Endothelial cell of hepatic sinusoid (primary cell): ENCODE data around the gene KCNA5.

Experiments
- in situ Hi-C: cut with HindIII; loops from 2 replicates; pipeline ENCODE4 v1.10.0; 2017; ENCODE audit warnings: low sequenced_read_pairs

KCNA5 gene

DNA sequence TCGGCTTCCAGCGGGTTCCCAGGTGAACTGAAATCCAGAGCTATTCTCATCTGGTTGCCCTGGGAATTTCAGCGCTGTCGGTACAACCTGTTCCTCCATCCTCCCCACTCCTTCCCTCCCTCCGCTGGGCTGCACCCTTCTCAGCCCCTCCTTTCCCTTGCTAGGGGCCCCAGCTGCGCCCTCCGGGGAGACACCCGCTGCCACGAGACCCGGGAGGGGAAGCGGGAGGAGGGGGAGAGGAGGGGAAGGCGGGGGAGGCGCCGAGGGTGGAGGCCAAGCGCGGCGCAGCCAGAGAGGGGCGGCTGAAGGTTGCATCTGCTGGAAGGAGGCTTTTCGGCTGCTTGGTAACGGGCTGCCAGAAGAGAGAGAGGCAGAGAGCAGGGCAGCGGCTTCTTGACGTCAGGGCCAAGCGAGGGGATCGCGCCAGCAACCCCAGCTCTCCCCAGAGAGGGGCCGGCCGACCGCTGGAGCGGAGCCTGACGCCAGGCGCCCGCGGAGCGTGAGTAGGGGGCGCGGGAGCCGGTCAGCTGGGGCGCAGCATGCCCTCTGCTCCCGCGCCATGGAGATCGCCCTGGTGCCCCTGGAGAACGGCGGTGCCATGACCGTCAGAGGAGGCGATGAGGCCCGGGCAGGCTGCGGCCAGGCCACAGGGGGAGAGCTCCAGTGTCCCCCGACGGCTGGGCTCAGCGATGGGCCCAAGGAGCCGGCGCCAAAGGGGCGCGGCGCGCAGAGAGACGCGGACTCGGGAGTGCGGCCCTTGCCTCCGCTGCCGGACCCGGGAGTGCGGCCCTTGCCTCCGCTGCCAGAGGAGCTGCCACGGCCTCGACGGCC is at the start of gene KCNA5:
Gene KCNA5, plus strand, starts transcription at position 291 of the 831 bp plus-strand sequence. Its CDS starts 269 bp downstream, at position 560.
- in situ Hi-C loops, result no loop called here

DNA sequence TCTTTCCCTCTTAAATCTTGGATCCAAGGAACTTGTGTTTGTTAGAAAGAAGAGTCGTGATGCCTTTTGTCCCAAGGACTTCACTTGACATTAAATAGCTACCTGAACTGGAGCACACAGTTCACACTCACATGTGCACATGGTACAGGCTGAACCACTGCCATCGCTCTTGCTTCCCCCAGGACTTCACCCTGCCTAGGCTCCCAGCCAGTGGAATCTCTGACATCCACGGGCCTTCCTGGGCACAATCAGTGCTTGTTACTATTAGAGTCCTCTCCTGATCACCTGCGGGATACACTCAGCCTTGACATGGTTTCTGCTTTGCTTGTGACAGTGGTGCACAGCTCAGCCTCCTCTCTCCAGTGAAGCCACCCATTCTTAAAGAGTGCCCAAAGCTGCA is 49.1 kb upstream of the KCNA5 start:
- in situ Hi-C loops, result no loop called here

DNA sequence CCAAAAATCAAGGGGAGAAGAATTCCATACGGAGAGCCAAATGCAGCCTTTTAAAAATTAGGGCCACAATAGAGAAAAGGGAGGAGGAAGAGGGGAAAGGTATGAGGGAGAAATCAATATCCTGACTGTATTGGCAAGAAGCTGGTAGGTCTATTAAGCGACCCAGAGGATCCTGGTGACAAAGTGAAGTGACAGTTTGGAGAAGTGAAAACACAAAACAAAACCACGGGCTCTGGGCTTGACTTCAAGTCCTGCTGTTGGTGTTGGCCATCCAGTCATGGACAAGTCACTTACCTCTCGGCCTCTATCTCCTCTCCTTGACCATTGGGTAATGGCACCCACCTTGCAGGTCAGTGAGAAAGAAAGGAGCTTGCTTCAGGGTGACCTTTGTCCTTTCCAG is 47.0 kb upstream of the KCNA5 start:
- in situ Hi-C loops, result no loop called here

DNA sequence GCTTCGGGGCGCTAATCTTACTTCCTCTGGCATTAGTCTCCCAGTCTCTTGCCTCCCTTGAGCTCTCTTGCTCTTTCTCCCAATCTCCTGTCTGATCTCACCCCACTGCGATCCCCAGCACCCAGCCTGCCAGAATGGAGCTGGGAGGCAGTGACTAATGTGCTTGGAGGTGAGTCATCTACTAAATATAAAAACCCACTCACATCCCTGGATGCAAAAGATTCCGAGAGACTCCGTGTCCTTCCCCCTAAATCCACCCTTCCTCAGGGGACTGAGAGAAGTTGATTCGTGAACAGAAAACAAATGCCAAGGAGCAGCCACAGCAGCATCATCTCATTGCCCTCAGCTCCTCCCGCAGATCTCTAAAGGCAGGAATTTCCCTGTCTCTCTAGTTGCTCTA is 45.7 kb upstream of the KCNA5 start:
- in situ Hi-C loops, result no loop called here

DNA sequence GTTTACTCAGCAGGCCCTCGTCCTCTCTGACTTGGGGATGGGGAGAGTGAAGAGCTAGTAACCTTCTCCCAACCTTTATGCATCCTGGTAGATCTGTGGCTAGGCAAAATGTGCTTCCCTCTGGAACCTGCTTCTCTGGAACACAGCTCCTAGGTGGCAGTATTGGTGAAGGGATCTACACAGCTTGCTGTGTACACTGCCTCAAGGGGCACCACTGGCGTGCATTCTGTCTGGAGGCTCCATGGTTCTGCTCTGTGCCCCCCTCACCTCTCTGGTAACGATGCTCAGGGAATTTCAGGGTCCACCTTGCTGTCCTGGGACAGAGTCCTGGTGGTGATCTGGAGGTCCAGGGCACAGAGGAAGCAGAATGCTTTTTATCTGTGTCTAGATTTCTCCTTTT is 43.5 kb upstream of the KCNA5 start:
- in situ Hi-C loops, result no loop called here

DNA sequence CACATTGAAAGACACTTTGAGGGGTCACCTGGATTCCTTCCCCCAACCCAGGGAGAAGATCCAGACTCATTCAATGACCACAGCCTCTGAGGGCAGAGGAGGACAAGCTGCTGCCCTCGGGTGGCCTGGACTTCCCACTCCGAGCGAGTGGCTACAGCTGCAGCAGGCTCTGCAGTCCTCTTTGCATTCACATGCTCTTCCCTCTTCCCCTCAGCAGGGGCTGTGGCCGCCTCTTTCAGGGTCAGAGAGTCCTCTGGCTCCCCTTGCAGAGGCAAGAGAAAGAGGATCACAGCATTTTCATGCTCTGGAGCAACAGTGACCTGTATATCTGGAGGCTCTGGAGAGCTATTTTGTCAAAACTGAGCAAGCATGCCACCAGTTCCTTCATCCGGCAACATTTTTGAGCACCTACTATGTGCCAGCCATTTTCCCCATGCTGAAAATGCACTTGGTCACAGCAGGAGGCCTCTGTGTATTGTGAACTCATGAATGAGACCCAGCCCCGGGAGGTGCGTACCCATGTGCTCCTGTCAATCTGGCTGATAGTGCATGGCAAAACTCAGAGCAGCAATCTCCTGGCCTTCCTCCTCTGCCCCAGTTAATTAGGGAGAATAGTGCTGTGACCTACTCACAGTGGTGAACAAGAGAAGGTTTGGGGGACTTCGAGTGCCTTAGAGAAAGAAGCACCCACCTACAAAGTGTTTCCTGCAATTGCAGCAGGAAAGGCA is 42.9 kb upstream of the KCNA5 start:
- in situ Hi-C loops, result no loop called here

DNA sequence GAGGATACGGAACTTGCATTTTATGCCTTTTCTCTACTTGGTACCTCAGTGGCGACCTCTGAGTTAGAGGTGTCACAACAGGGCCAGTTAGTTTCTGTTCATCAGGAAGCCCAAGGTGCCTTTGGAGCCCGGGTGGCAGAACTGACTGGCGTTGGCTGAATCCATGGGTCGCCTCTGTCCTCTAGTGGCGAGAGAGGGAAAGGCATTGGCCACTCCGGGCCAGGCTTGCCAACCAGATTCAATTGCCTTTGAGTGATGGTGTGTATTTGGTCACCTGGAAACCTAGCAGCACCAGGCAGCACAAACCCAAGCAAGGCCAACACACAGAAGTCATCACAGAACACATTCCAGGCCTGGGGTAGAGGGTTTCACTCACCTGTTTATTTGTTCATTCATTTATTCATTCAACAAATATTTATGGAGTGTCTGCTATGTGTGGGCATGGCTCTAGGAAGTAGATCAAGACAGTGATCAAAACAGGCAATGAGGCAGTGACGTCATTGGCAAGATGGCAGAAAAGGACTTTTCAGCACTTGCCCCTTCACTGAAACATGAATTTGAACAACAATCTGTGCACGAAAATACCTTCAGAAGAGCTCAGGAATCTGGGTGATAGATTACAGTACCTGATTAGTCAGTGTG is 40.5 kb upstream of the KCNA5 start:
- in situ Hi-C loops, result no loop called here

DNA sequence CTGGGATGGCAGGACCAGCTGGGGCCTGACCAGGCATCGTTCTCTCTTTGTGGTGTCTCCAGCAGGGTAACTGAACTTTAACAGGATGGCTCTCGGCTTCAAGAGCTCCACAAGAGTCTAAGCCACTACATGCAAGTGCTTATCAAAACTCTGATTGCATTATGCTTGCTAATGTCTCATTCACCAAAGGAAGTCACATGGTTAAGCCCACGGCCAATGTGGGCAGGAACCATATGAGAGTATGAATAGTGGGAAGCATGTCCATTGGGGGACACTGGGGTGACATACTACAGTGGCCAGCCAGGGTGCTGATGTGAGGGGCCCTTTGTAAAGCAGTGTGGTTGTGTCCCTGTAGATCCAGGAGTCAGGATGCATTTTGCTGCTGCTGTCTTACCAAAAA is 35.0 kb upstream of the KCNA5 start:
- in situ Hi-C loops, result no loop called here

DNA sequence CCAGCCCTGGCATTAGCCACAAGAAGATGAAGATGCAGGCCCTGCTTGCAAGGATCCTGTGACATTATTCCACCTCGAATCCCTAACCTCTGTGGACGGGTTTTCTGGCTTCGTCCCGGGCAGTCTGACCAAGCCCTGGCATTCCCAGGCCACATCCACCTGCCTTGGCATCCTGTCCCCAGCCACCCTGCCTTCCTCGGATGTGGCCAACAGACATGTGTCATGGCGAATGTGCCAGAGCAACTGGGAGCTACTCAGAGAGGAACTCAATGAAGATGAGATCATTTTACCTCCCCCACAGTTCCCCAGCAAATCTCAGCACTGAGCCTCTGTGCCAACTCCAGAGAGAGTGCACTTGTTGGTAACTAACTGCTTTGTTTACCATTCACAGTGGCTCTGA is 33.5 kb upstream of the KCNA5 start:
- in situ Hi-C loops, result no loop called here

DNA sequence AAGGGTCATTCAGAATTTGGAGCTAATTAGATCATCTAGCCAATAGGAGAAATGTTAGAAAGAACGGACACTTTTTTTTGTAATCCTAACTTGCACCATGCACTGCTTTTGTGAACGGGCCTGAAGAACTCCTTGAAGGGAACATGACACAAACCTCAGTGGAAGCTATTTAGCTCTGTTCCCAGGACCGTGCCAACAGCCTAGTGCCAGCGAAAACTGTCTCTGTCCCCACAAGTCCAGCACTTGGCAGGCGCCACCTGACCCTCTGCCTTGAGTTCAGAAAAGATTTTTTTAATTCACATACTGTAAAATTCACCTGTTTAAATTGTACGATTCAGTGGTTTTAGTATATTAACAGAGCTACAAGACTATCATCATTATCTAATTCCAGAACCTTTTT is 31.3 kb upstream of the KCNA5 start:
- in situ Hi-C loops, result no loop called here

DNA sequence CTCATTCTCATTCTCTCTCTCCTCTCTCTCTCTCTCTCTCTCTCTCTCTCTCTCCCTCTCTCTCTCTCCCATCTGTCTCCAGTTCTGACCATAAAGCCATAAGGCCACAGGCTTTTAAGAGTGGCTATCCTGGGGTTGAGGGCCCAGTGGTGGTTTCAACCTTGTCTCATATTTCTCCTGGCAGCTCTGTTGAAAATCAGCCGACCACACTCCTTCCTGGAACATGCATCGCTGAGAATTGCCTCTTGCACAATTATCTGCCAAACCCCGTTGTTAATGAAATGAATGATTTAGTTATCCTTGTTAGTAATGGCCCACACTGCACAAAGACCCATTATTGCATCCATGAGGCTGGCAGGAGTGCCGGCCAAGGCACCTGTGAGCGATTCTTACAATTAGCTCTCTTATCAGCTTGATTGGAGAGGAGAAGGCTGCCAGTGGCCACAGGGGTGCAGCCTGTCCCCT is 30.4 kb upstream of the KCNA5 start:
- in situ Hi-C loops, result no loop called here

DNA sequence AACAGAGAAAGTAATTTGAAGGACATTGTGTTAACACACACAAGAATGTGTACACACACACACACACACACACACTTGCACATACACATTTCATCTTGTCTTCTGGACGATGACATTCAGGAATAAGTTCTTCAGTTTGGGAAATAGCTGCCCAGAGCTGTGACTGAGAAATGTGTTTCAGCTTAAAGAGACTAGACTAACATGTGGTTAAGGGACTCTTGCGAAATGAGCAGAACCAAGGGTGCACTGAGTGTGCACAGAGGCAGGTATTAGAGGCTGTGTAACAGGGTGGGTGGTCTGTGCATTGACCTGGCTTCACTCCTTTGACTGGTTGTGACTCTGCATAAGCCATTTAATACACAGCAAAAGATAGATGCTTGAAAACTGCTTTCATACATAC is 29.4 kb upstream of the KCNA5 start:
- in situ Hi-C loops, result no loop called here

DNA sequence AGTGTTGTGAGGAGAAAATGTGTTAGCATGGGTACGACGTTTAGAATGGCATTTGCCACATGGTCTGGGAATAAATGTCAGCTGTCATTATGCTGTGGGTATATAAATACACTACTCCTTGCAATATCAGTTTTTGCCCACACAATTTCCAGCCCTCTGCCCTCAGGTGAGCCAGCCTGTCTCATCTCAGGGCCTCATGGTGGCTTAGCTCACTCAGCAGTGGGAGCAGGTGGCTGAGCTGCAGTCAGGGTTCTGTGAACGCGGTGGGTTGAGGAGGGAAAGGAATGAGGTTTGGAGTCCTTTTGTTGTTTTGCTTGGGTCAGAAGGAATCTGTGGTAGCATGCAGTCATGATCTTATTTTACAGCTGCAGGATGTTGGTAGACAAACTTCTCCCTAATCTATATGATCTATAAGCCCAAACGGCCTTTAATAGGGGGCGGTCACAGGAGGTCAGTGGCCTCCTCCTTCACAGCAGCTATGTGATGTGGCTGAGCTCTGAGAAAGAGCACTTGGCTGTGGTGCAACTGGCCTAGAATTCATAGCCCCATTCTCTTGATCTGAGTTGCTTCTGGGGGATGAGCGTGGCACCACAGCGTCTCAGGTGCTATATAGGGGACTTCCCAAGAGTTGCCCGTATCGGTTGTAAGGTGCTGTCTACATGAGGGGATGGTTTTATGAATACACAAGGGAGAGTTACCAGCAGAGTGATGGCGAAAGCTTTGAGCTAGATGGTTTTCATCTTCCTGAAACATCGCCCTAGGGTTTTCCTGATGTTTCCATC is 27.8 kb upstream of the KCNA5 start:
- in situ Hi-C loops, result loop anchor here (5.0 kb wide), 1 partner anchor 46 kb away; no protein-coding TSS in a partner anchor

DNA sequence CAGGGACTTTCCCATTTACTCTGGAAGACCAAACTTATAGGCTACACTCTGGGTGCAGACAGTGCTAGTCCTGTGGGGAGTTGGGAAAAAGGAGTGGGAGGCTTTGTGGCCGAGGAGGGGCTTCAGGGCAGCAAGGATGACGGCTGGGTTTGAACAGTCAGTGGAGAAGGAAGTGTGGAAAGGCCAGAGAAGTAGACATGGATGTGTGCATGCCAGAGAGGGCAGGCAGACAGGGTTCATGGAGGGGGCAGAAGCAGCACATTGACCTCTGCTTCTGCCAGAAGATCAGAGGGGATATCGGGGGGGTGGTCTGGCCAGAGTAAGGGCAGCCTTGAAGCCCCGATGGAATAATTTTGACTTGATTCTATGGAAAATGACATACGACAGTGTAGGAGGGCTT is 27.2 kb upstream of the KCNA5 start:
- in situ Hi-C loops, result loop anchor here (5.0 kb wide), 1 partner anchor 46 kb away; no protein-coding TSS in a partner anchor

DNA sequence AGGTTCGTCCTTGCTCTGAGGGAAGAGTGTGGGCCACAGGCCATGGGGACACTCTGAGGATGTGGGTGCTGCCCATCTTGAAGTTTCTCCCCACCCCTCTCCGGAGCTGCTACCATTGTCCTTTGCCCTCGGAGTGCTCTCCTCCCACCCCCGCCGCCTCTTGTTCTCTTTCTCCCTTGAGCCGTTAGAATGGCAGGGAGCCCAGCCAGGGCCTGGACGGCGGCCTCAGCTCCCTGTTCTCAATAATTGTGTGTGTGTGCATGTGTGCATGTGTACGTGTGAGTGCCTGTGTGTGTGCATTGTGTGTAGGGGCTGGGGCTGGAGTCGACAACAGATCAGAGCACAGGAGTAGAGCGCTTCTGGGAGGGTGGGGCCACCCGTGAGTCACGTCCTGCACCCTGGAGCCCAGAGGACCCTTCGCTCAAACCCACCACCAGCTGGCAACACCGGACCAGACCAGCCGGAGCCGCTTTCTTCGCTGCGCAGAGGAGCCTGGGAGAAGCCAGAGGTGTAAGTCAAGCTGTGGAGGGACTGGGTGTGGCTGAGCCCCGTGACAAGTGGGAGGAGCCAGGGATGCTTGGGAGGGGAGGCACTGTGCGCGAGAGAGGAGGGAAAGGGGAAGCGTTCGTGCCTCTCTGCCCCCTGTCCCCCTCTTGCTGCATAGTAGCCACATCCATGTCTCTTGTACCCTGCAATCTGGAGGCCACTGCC is 25.9 kb upstream of the KCNA5 start:
- in situ Hi-C loops, result loop anchor here (5.0 kb wide), 1 partner anchor 45 kb away; no protein-coding TSS in a partner anchor

DNA sequence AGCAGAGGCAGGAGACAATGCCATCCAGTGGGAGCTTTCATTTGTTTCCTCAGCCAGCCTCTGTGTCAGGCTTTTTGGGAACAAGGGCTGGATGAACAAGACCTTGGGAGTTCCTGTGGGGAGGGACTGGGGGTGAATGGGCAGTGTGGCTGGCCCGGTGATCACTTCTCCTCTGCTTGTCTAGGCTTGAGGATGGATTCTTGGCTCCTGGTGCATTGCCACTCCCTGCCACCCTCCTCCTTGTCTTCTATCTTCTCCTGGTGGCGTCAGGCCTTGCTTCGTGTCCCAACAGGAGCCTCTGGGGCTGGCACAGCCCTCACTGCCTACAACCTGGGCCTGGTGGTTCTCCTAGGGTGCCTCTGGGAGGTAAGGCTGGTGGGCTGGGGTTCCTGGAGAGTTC is 25.0 kb upstream of the KCNA5 start:
- in situ Hi-C loops, result loop anchor here (5.0 kb wide), 1 partner anchor 44 kb away; no protein-coding TSS in a partner anchor

DNA sequence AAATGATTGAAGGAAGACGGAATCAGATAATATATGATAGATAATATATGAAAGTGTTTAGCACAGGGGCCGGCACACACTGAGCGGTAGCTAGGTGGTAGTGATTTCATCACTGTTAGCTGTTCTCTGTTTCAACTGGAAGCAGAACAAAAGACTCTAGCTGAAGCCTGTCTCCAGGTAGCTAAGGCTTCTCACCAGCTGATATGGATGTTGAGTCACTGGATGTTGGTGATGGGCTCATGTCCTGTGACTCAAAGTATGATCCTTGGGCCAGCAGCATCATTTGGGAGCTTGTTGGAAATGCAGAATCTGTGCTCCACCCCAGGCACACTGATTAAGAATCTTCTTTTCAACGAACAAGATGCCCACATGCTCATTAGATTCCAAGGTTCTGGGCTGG is 21.7 kb upstream of the KCNA5 start:
- in situ Hi-C loops, result no loop called here

DNA sequence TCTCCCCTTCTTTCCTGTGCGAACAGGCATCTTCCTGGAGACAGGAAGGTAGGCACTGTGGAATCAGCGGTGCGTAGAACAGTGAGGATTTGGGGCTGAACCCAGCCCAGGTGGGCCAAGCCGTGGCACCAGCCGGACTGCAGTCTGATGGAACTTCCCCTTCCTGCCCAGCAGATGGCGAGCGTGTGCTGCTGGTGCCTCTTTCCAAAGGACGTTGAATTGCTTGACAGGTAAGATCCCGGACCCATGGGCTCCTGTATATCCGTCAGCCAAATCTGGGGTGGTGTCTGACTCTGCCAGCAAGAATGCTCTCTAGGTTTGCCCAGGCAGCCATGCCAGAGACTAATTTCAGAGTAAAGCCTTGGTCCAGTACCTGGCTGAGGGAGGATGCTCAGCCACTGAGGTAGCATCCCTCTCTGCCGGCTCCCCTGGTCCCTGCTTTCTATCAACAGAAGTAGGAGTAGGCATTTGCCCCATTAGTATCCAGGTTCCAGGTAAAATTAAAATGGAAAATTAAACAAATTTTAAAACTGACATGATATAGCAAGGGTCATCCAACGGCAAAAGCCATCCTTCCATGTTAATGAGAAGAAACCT is 21.1 kb upstream of the KCNA5 start:
- in situ Hi-C loops, result no loop called here

DNA sequence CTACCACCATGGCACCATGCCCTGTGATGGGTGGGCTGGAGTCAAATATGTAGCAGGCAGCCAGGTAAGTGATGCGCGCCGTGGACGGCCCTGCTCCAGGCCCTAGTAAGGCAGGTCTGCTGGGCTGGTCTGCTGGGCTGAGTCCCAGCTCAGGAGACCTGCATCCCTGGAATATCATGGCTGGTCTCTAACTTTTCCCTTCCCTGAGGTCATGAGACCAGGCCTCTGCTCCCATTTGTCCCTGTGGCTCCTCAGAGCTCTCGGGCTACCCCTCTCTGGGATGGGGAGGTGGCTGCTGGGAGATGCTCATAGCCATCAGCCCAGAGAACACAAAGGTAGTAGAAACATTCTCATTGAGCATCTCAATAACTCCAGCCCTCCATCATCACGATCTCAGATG is 19.8 kb upstream of the KCNA5 start:
- in situ Hi-C loops, result no loop called here
